Measurements from ENCODE around the gene SLC22A31.

Gene SLC22A31

GRCh38 chr16:89216315-89217137 lies 16.2 kb upstream of the SLC22A31 start:
- DNase-seq = no peak

GRCh38 chr16:89210904-89211515 lies 10.7 kb upstream of the SLC22A31 start:
- no peak for DNase-seq

GRCh38 chr16:89210165-89210903 lies 10.0 kb upstream of the SLC22A31 start:
- no peak for DNase-seq

DNA sequence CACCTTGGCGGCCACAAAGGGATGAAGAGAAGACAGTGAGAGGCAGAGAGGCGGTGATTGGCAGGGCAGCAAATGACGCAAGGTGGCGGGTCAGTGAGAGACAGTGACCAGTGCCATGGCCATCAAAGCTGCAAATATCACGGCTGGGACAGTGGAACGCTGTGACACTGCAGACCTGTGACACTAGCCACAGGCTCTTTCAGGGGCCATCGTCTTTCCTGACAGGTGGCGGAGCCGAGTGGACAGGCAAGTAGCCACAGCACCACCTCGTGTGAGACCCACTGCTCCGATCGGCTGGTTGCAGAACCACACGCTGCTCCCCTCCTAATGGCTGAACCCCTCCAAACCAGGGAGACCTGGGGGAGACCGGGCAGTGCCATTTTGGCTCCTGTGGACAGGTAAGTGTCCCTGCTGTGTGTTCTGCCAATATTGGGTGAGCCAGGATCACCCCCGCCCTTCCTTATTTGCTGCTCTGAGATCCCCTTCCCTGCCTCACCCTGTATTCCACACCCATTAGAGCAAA lies 9.2 kb upstream of the SLC22A31 start:
- DNase-seq = no peak

GRCh38 chr16:89207993-89208392 lies 7.7 kb upstream of the SLC22A31 start:
- no peak for DNase-seq

- DNase-seq = no peak
Measured at GRCh38 chr16:89202422-89203215, 2.3 kb upstream of the SLC22A31 start.

DNA sequence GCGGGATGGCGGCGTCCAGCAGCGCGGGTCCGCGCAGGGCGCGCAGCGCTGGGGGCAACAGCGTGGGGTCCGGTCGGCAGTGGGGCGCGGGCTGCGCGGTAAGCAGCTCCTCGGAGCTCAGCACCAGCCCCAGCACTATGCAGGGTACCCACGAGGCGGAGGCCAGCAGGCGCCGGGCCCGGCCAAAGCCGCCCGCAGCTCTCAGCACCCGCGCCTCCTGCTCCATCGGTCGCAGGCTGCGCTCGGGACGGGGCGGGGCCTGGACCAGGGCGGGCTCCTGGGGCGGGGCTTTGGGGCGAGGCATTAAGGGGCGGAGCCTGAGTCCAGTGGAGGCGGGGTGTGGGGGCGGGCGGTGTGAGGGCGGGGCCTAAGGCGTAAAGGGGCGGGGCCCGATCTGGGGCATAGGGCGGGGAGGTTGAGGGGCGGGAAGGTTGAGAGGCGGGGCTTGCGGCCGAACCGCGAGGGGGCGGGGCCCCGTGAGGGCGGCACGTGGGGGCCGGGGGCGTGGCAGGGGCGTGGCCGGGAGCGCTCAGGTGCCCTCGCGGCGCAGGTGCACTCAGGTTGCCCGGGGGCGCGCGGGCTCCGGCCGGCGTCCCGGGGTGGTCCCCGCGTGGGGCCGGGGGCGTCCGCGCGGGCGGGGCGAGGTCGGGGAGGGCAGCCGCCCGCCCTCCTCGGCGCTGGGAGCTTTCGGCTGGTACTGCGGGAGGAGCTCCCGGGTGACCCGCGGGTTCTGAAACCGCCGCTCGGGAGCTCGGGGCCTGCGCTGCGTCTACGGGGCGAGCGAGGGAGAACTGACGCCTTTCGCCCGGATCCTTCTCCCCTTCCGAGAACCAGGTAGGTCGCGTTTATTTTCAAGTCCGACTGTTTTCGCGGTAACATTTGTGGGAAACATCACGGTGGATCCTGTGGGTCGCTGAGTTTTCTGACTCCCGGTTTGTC lies 1.4 kb upstream of the SLC22A31 start:
- no peak for DNase-seq

DNA sequence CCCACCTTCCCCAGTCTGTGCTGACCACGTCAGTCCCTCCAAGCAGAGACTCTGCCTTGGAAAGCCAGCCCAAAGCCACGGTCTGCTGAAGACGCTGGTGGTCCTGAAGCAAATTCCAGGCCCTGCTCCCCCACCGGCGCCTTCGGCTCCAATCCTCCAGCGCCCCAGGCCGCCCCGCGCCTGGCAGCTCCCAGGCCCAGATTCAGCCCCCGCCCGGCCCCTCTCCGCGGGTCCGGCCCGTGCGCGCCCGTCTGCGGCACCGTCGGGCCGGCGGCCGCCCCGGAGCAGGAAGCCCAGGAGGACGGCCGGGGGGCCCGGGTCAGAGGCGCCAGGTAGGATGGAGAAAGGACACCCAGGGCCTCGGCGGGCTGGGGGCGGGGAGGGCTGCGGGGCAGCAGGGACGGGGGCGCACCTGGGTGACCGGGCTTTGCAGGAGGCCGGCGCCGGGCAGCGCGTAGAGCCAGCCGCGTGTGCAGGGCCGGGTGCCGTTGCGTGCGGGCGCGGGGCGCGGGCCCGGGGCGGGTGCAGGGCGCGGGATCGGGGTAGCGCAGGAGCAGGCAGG lies 594 bp upstream of the SLC22A31 start:
- DNase-seq = no peak

- no peak for DNase-seq
Measured at GRCh38 chr16:89199241-89200123, 855 bp downstream of the SLC22A31 start.

DNA sequence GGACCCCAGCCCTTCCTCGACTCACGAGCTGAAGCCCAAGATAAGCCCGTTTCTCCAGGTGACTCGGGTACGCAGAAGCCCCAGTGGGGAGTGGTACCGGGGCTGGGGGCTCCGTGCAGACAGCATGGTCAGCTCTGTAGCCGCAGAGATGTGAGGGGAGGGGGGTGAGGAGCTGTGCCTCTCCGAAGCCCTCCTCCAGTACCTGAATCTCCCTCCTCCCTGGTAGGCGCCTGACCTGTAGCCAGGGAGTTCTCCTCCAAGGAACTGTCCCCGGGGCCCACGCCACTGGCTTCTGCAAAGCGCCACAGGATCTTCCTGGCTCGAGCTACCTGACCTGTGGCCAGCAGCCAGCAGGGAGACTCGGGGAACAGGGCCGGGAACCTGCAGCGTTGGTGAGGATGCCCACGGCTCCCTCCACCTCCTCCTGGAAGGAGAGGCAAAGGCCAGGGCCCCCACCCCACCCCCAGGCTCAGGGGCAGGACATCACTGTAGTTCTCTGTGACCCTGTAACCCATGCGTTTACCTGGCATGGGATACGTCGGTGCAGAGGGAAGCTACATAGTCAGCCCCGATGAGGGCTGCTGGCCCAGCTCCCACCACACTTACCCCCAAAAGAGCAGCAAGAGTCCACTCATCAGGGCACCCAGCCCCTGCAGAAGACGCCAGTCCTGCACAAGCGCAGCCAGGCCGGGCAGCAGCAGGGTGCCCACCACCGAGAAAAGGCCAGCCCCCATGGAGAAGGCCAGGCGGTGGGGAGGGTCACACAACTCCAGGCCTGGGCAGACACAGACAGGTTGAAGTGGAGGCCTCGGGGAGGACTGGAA lies 1.7 kb downstream of the SLC22A31 start:
- no peak for DNase-seq

GRCh38 chr16:89197633-89198416 lies 2.5 kb downstream of the SLC22A31 start:
- no peak for DNase-seq

GRCh38 chr16:89197033-89197632 lies 3.2 kb downstream of the SLC22A31 start:
- DNase-seq = no peak

- no peak for DNase-seq
Measured at GRCh38 chr16:89195521-89196171, 4.7 kb downstream of the SLC22A31 start.

- no peak for DNase-seq
Measured at GRCh38 chr16:89194340-89195311, 5.7 kb downstream of the SLC22A31 start.

DNA sequence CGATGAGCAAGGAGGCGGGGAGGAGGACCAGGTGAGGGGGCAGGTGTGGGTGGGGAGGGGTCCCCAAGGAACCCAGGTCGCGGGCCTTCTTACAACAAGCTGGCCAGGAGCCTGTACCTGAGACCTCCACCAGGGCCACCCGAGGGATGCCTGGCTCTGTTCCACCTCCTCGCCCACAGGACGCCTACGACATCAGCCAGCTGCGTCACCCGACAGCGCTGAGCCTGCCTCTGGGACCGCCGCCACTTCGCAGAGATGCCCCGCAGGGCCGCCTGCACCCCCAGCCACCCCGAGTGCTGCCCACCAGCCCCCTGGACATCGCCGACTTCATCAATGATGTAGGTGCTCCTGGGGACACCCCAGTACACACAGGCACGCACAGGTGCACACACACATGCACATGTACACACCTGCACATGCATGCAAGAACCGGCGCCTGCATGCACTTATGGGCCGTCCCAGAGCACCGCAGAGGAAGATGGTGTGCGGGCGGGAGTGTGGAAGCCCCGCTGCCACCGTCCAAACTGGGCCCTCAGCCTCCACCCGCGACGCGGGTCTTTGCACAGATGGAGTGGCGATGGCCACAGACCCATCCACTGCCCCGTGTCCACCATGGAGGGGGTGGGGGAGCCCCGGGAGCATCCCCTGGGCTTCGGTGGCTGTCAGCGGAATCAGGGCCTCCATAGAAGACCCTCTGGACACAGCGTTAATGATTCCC lies 6.6 kb downstream of the SLC22A31 start:
- no peak for DNase-seq
